GM23338 (cell line): ENCODE measurements around the gene DCBLD1. TPM values are rescaled to one million over a fixed set of nuclear protein-coding genes. Genes with fewer than 3 reads are reported as not detected.

ENCODE experiments used
- ATAC-seq: fragments of 200-7000 bp; cut with Tn5 transposase; 3 replicates; pipeline ENCODE4 v1.9.1; 2020
- DNase-seq: peaks from one replicate; pipeline ENCODE4 v3.0.0-alpha.2; 2015; ENCODE audit warnings: low spot score
- H2AFZ ChIP-seq: fragments of 200-600 bp; sonication (generic); 2 replicates; pipeline ENCODE4 v1.8.0; 2016; ENCODE audit warnings: antibody characterized with exemption, mild to moderate bottlenecking, moderate library complexity
- H3F3A ChIP-seq: fragments of 200-600 bp; sonication (generic); replicated peaks from 2 replicates; pipeline ENCODE4 v1.8.0; 2017; ENCODE audit warnings: antibody characterized with exemption, mixed run types, low read depth
- H3K27ac ChIP-seq: fragments of 200-600 bp; sonication (generic); 2 replicates; pipeline ENCODE4 v1.6.1; 2016; ENCODE audit warnings: low read depth
- H3K27me3 ChIP-seq: fragments of 200-600 bp; sonication (generic); 2 replicates; pipeline ENCODE4 v1.8.0; 2016; ENCODE audit warnings: mild to moderate bottlenecking, mixed run types, moderate library complexity; ENCODE audit not compliant: insufficient read depth
- H3K36me3 ChIP-seq: fragments of 200-600 bp; sonication (generic); 2 replicates; pipeline ENCODE4 v1.8.0; 2016; ENCODE audit warnings: mild to moderate bottlenecking; ENCODE audit not compliant: insufficient read depth
- H3K4me1 ChIP-seq: fragments of 200-600 bp; sonication (generic); 2 replicates; pipeline ENCODE4 v1.8.0; 2016; ENCODE audit warnings: mild to moderate bottlenecking, moderate library complexity; ENCODE audit not compliant: insufficient read depth
- H3K4me2 ChIP-seq: fragments of 200-600 bp; sonication (generic); 2 replicates; pipeline ENCODE4 v1.7.1; 2017; ENCODE audit warnings: mixed run types
- H3K4me3 ChIP-seq: fragments of 200-600 bp; sonication (generic); 2 replicates; pipeline ENCODE4 v1.6.1; 2016; ENCODE audit warnings: mixed run types
- H3K79me2 ChIP-seq: fragments of 200-600 bp; sonication (generic); replicated peaks from 2 replicates; pipeline ENCODE4 v1.8.0; 2017; ENCODE audit warnings: mild to moderate bottlenecking; ENCODE audit not compliant: insufficient read depth
- H3K9me2 ChIP-seq: fragments of 200-600 bp; sonication (generic); 2 replicates; pipeline ENCODE4 v1.8.0; 2017; ENCODE audit not compliant: insufficient read depth
- H4K20me1 ChIP-seq: fragments of 200-600 bp; sonication (generic); replicated peaks from 2 replicates; pipeline ENCODE4 v1.8.0; 2017; ENCODE audit warnings: mild to moderate bottlenecking; ENCODE audit not compliant: insufficient read depth
- H3K27ac Mint-ChIP-seq: 2 replicates; pipeline ENCODE4 v1.8.0; 2020; ENCODE audit warnings: inconsistent platforms, mild to moderate bottlenecking, moderate library complexity, mixed read lengths
- H3K27me3 Mint-ChIP-seq: 3 replicates; pipeline ENCODE4 v1.8.0; 2022; ENCODE audit warnings: low read depth, mild to moderate bottlenecking, moderate library complexity, mixed read lengths, inconsistent platforms; ENCODE audit not compliant: insufficient read depth, poor library complexity
- H3K36me3 Mint-ChIP-seq: 3 replicates; pipeline ENCODE4 v1.8.0; 2021; ENCODE audit warnings: low read depth, mild to moderate bottlenecking, inconsistent platforms, moderate library complexity, mixed read lengths
- H3K4me1 Mint-ChIP-seq: 3 replicates; pipeline ENCODE4 v1.8.0; 2020; ENCODE audit warnings: mild to moderate bottlenecking, inconsistent platforms, mixed read lengths
- H3K4me3 Mint-ChIP-seq: 3 replicates; pipeline ENCODE4 v1.8.0; 2021; ENCODE audit warnings: moderate library complexity, mild to moderate bottlenecking, inconsistent platforms, mixed read lengths
- H3K9me3 Mint-ChIP-seq: 3 replicates; pipeline ENCODE4 v1.8.0; 2020; ENCODE audit warnings: moderate library complexity, mild to moderate bottlenecking, inconsistent platforms, mixed read lengths
- CREB1 ChIP-seq: fragments of 250-450 bp; sonication (Bioruptor Pico); IDR thresholded peaks from 2 replicates; pipeline ENCODE4 v1.5.0; 2020; ENCODE audit warnings: low read depth, mild to moderate bottlenecking, moderate library complexity
- EZH2 ChIP-seq: fragments of 200-600 bp; sonication (generic); IDR thresholded peaks from one replicate; pipeline ENCODE4 v1.8.0; 2017; ENCODE audit warnings: antibody characterized with exemption, mild to moderate bottlenecking, low read depth; ENCODE audit not compliant: unreplicated experiment
- EZH2phosphoT487 ChIP-seq: fragments of 200-600 bp; sonication (generic); IDR thresholded peaks from one replicate; pipeline ENCODE4 v1.8.1; 2018; ENCODE audit warnings: antibody characterized with exemption; ENCODE audit not compliant: unreplicated experiment
- JUNB ChIP-seq: IDR thresholded peaks from one replicate; pipeline ENCODE4 v1.6.1; 2016; ENCODE audit warnings: antibody characterized with exemption; ENCODE audit not compliant: unreplicated experiment
- NANOG ChIP-seq: IDR thresholded peaks from 2 replicates; pipeline ENCODE4 v1.6.1; 2016; ENCODE audit warnings: antibody characterized with exemption, borderline replicate concordance
- POLR2AphosphoS5 ChIP-seq: IDR thresholded peaks from 2 replicates; pipeline ENCODE4 v1.6.1; 2016; ENCODE audit warnings: antibody characterized with exemption, low read depth
- REST ChIP-seq: IDR thresholded peaks from one replicate; pipeline ENCODE4 v1.6.1; 2018; ENCODE audit warnings: antibody characterized with exemption; ENCODE audit not compliant: unreplicated experiment
- STAT1 ChIP-seq: IDR thresholded peaks from one replicate; pipeline ENCODE4 v1.6.1; 2016; ENCODE audit warnings: antibody characterized with exemption; ENCODE audit not compliant: unreplicated experiment
- ZNF114 ChIP-seq: fragments of 250-450 bp; sonication (Bioruptor Pico); IDR thresholded peaks from 2 replicates; pipeline ENCODE4 v1.5.0; 2020; ENCODE audit warnings: mild to moderate bottlenecking, moderate library complexity
- ZNF331 ChIP-seq: fragments of 250-450 bp; sonication (Bioruptor Pico); IDR thresholded peaks from 2 replicates; pipeline ENCODE4 v1.5.0; 2020; ENCODE audit warnings: low read depth, mild to moderate bottlenecking, moderate library complexity
- polyA plus RNA-seq: library from polyadenylated mRNA; unstranded; fragments of >200 nt; fragmentation: Nextera tagmentation; extraction: Ambion mirVana; gene quantifications from 2 replicates; pipeline ENCODE4 v1.2.1, GENCODE V29; 2016
- total RNA-seq: library from RNA; depleted of rRNA; stranded (reverse); fragments of >200 nt; shearing (Covaris generic); gene quantifications from 2 replicates; pipeline ENCODE4 v1.2.3, GENCODE V29; 2014
- TF ChIP-seq, protein P1 (sequence below): fragments of 250-450 bp; sonication (Bioruptor Pico); IDR thresholded peaks from 2 replicates; pipeline ENCODE4 v1.5.0; 2020; ENCODE audit warnings: mild to moderate bottlenecking, moderate library complexity

Gene DCBLD1
- total and polyA plus RNA-seq, 2 experiments from 2014 or later, result 4.2 to 7.6 TPM

GRCh38 chr6:117573006-117573680 lies 90.7 kb downstream of the DCBLD1 start:
- Mint-ChIP-seq H3K4me3 (no peak overlapping the region), H3K36me3 (peaks cover 5% of the 10 kb centered on the region; the same call in 2 of the 3 replicates), H3K9me3 (no peaks in the 10 kb centered on the region), H3K27ac (no peak overlapping the region), H3K27me3 (peaks cover 1% of the 10 kb centered on the region), H3K4me1 (no peaks in the 10 kb centered on the region; the same call in 2 of the 3 replicates)
- Histone ChIP-seq H3K79me2 (no peaks in the 10 kb centered on the region), H3K36me3 (peaks cover 11% of the 10 kb centered on the region; the same call in 1 of the 2 replicates), H3K9me2 (no peaks in the 10 kb centered on the region), H3K27ac (no peak overlapping the region), H3K4me1 (no peaks in the 10 kb centered on the region), H4K20me1 (no peaks in the 10 kb centered on the region; the same call in 1 of the 2 replicates), H3K4me2 (no peak overlapping the region), H3K4me3 (no peak overlapping the region), H3F3A (no peaks in the 10 kb centered on the region), H3K27me3 (no peaks in the 10 kb centered on the region), H2AFZ (no peak overlapping the region)
- ATAC-seq, result no peak
- no peak for TF ChIP-seq JUNB
- DNase-seq, result no peak

DNA sequence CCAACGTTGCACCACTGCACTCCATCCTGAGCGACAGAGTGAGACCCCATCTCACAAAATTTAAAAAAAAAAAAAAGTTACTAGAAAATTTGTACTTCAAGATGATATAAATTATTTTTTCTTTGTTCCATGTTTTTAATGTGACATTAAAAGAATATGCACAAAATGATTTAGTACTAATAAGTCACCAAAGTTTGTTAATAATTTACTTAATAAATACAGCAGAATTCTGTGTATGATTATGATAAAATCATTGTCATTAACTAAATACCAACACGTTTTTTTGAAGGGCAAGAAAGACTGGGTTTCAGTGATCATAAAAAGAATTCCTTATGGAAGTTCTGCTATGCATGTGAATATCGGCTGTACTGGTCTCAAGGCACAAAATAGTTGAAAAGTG lies 91.7 kb downstream of the DCBLD1 start:
- Histone ChIP-seq H3F3A (no peaks in the 10 kb centered on the region), H3K27ac (no peak overlapping the region), H2AFZ (no peak overlapping the region), H3K4me2 (no peak overlapping the region), H3K9me2 (no peaks in the 10 kb centered on the region), H3K4me1 (no peaks in the 10 kb centered on the region), H3K79me2 (no peaks in the 10 kb centered on the region), H3K36me3 (peaks cover 4% of the 10 kb centered on the region; the same call in 1 of the 2 replicates), H4K20me1 (no peaks in the 10 kb centered on the region), H3K4me3 (no peak overlapping the region), H3K27me3 (no peaks in the 10 kb centered on the region)
- no peak overlapping the region for H3K4me3 Mint-ChIP-seq
- DNase-seq, result no peak
- no peaks in the 10 kb centered on the region for H3K9me3 Mint-ChIP-seq
- peaks cover 4% of the 10 kb centered on the region; the same call in 2 of the 3 replicates for H3K36me3 Mint-ChIP-seq
- H3K27ac Mint-ChIP-seq, result no peak overlapping the region
- peaks cover 1% of the 10 kb centered on the region for H3K27me3 Mint-ChIP-seq
- ATAC-seq, result no peak
- no peaks in the 10 kb centered on the region; the same call in 2 of the 3 replicates for H3K4me1 Mint-ChIP-seq
- TF ChIP-seq ZNF331 (CRISPR knock-in tag) (no peak), NANOG (no peak), EZH2 (no peak), JUNB (no peak), STAT1 (no peak), CREB1 (no peak), ZNF114 (CRISPR knock-in tag) (no peak), EZH2phosphoT487 (no peak), POLR2AphosphoS5 (no peak), REST (no peak)
- TF ChIP-seq, protein P1, sequence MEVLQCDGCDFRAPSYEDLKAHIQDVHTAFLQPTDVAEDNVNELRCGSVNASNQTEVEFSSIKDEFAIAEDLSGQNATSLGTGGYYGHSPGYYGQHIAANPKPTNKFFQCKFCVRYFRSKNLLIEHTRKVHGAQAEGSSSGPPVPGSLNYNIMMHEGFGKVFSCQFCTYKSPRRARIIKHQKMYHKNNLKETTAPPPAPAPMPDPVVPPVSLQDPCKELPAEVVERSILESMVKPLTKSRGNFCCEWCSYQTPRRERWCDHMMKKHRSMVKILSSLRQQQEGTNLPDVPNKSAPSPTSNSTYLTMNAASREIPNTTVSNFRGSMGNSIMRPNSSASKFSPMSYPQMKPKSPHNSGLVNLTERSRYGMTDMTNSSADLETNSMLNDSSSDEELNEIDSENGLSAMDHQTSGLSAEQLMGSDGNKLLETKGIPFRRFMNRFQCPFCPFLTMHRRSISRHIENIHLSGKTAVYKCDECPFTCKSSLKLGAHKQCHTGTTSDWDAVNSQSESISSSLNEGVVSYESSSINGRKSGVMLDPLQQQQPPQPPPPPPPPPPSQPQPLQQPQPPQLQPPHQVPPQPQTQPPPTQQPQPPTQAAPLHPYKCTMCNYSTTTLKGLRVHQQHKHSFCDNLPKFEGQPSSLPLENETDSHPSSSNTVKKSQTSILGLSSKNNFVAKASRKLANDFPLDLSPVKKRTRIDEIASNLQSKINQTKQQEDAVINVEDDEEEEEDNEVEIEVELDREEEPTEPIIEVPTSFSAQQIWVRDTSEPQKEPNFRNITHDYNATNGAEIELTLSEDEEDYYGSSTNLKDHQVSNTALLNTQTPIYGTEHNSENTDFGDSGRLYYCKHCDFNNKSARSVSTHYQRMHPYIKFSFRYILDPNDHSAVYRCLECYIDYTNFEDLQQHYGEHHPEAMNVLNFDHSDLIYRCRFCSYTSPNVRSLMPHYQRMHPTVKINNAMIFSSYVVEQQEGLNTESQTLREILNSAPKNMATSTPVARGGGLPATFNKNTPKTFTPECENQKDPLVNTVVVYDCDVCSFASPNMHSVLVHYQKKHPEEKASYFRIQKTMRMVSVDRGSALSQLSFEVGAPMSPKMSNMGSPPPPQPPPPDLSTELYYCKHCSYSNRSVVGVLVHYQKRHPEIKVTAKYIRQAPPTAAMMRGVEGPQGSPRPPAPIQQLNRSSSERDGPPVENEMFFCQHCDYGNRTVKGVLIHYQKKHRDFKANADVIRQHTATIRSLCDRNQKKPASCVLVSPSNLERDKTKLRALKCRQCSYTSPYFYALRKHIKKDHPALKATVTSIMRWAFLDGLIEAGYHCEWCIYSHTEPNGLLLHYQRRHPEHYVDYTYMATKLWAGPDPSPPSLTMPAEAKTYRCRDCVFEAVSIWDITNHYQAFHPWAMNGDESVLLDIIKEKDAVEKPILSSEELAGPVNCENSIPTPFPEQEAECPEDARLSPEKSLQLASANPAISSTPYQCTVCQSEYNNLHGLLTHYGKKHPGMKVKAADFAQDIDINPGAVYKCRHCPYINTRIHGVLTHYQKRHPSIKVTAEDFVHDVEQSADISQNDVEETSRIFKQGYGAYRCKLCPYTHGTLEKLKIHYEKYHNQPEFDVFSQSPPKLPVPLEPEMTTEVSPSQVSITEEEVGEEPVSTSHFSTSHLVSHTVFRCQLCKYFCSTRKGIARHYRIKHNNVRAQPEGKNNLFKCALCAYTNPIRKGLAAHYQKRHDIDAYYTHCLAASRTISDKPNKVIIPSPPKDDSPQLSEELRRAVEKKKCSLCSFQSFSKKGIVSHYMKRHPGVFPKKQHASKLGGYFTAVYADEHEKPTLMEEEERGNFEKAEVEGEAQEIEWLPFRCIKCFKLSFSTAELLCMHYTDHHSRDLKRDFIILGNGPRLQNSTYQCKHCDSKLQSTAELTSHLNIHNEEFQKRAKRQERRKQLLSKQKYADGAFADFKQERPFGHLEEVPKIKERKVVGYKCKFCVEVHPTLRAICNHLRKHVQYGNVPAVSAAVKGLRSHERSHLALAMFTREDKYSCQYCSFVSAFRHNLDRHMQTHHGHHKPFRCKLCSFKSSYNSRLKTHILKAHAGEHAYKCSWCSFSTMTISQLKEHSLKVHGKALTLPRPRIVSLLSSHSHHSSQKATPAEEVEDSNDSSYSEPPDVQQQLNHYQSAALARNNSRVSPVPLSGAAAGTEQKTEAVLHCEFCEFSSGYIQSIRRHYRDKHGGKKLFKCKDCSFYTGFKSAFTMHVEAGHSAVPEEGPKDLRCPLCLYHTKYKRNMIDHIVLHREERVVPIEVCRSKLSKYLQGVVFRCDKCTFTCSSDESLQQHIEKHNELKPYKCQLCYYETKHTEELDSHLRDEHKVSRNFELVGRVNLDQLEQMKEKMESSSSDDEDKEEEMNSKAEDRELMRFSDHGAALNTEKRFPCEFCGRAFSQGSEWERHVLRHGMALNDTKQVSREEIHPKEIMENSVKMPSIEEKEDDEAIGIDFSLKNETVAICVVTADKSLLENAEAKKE (CRISPR knock-in tag), result no peak
